LNCaP clone FGC (cell line): ENCODE results near the gene NFX1.

Source experiments
- DNase-seq: peaks from one replicate; pipeline ENCODE4 v3.0.0-alpha.2; 2011; ENCODE audit warnings: low read depth
- H3K4me3 ChIP-seq: 2 replicates; pipeline ENCODE4 v1.5.1; 2011; ENCODE audit warnings: mild to moderate bottlenecking, low read depth, low read length, control low read depth
- TF ChIP-seq, protein P1 (sequence below): IDR thresholded peaks from 2 replicates; pipeline ENCODE4 v1.5.1; 2012; ENCODE audit warnings: mild to moderate bottlenecking; ENCODE audit not compliant: control insufficient read depth, insufficient read depth; ENCODE audit errors: extremely low read depth

NFX1 gene

DNA sequence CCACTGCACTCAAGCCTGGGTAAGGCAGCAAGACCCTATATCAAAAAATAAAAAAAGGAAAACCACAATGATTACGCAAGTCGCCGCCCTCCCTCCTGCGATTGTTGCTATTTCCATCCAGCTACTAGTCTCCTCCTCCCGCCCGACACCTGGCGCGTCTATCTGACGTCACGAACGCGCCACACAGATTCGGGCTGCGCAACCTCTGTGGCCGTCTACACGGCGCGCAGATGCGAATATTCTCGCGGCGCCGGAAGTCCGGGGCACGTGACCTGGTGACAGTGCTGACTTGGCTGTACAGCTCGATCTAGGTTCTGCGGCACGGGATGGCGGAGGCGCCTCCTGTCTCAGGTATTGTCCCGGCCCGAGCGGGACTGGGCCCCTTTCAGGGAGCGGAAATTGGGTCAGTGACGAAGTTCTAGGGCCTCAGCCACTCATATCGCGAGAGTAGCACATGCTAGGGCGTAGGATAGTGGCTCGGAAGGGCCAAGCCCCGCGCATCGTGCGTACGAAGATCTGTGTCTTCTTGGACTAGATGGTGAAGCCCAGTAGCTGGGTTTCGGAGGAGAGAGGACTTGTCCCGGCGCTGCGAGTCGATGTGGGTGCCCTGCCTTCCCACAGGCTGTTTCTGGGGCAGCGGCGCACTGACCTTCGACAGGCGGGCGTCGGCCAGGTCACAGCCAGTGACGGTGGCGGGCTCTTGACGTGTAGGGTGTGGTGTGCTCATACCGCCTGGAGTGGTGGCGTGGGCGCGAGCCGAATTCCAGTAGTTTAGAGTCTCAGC, at the start of gene NFX1:
Gene NFX1 (plus strand): TSS at position 270 of the 784 bp plus-strand sequence. CDS start 57 bp downstream, at position 327.
- TF ChIP-seq, protein P1, sequence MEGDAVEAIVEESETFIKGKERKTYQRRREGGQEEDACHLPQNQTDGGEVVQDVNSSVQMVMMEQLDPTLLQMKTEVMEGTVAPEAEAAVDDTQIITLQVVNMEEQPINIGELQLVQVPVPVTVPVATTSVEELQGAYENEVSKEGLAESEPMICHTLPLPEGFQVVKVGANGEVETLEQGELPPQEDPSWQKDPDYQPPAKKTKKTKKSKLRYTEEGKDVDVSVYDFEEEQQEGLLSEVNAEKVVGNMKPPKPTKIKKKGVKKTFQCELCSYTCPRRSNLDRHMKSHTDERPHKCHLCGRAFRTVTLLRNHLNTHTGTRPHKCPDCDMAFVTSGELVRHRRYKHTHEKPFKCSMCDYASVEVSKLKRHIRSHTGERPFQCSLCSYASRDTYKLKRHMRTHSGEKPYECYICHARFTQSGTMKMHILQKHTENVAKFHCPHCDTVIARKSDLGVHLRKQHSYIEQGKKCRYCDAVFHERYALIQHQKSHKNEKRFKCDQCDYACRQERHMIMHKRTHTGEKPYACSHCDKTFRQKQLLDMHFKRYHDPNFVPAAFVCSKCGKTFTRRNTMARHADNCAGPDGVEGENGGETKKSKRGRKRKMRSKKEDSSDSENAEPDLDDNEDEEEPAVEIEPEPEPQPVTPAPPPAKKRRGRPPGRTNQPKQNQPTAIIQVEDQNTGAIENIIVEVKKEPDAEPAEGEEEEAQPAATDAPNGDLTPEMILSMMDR = no peak
- DNase-seq = peak; percentile 92
- H3K4me3 ChIP-seq = peak within 1 kb of the TSS; percentile 95

DNA sequence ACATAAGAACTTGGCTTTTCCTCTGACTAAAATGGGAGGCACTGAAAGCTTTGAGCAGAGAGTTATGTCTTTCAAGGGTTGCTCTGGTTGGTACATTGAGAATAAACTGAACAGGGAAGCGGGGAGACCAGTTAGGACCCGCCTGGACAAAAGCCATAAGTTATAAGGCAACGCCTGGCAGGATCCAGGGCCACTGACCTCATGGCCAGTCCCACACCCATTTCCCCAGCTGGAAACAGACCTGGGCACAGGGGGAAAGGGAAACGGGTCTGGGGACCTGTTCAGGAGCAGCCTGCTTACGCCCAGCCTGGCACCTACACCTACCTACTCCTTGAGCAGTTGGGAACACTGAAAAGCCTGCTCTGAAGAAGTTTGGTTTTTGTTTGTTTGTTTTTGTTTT, 49.0 kb upstream of the NFX1 start:
- no peak overlapping the region for H3K4me3 ChIP-seq
- TF ChIP-seq, protein P1 = no peak
- DNase-seq = no peak

DNA sequence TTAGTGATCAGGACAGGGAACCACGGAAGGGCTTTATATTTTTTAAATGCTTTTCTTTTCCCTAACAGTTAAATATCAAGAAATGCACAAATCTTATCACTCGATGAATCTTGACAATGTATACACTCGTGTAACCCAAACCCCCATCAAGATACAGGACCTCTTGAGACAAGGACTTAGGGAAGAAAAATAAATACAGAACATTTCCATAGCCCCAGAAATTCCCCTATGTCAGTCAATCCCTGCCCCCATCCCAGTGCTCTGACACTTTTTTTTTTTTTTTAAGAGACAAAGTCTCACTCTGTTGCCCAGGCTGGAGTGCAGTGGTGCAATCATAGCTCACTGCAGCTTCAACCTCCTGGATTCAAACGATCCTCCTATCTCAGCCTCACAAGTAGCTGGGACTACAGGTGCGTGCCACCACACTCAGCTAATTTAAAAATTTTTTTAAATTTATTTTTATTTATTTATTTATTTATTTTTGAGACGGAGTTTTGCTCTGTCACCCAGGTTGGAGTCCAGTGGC, 47.6 kb upstream of the NFX1 start:
- no peak overlapping the region for H3K4me3 ChIP-seq
- no peak for DNase-seq
- TF ChIP-seq, protein P1 = no peak

DNA sequence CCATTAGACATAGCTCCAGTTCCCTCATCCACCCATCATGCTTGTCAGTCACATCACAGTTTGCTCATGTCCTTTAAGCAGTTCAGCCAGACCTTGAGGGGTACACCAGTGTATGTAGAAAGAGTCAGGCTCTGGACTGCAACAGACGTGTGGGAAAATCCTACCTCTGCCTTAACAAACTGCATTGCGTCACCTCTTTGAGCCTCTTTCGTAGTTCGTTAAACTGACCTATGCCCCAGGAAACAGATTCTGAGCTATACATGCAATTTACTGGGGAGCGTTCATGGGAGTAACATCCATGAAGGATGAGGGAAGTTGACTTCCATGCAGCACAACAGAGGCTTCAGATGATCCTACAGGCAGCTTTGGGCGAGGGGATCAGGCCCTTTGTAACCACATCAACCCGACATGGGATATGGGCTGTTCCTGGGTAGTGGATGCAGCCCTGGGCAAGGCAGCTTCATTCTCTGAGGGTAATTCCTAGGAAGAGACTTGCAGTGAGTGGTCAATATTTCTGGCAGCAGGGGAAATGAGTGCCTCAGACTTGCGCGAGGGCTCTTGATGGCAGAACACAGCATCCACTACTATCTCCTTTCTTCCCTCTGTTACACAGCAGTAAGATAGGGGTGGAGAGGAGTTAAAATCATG, 46.1 kb upstream of the NFX1 start:
- H3K4me3 ChIP-seq = no peak overlapping the region
- no peak for DNase-seq
- TF ChIP-seq, protein P1 = no peak

DNA sequence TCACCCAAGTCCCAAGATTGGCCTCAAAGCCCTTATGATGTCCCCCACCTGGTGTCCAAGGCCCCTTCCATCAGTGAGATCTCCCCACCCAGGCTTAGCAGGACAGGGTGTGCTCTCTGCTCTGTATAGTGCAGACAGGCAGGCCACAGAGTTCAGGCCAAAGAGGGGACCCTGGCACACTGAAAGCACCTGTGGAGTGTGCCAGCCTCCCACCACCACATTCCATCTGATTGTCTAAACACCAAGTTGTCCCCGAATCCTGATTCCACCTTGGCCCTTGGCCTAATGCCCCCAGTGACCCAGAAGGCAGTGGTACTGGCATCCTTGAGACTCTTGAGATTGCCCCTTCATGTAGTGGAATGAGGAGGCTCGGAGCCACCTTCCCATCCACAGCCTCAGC, 45.0 kb upstream of the NFX1 start:
- no peak overlapping the region for H3K4me3 ChIP-seq
- TF ChIP-seq, protein P1 = no peak
- DNase-seq = no peak

DNA sequence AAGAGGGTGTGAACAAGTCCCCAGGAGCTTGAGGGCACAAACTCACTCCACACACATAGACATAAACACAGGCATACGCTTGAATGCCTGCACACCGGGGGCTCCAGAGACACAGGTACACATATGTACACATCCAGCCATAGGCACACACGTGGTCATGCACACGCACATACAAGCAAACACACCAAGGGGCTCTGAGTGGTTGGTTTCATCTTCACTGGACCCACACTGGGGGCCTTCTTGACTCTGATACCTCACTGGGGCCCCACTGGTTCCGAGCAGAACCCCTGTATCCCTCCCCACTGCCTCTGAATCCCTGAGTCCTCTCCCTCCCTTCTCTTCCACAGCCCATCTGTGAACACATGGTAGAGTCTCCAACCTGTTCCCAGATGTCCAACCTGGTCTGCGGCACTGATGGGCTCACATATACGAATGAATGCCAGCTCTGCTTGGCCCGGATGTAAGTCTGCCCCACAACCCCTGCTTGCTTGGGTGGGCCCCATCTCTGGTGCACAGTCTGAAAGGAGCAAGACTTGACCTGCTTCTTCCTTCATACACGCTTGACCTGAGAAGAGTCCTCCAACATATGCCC, 44.0 kb upstream of the NFX1 start:
- TF ChIP-seq, protein P1 = no peak
- no peak for DNase-seq
- no peak overlapping the region for H3K4me3 ChIP-seq
